ENCODE results near the gene TIGAR.

The TIGAR gene

GRCh38 chr12:4353785-4354208 is 32.8 kb downstream of the TIGAR start:
- TF ChIP-seq GATA3 (IDR thresholded peaks at IDR 0.05; ENCODE audit: low read depth, low read length): no peak
- no peak for TF ChIP-seq GATA2 (IDR thresholded peaks at IDR 0.05; ENCODE audit: low read depth, low read length)

- no peak for TF ChIP-seq GATA2 (IDR thresholded peaks at IDR 0.05; ENCODE audit: low read depth, low read length)
- no peak for TF ChIP-seq GATA3 (IDR thresholded peaks at IDR 0.05; ENCODE audit: low read depth, low read length)
Observed at GRCh38 chr12:4355156-4356040, 34.4 kb downstream of the TIGAR start.

GRCh38 chr12:4356041-4356327 is 35.0 kb downstream of the TIGAR start:
- TF ChIP-seq GATA2 (IDR thresholded peaks at IDR 0.05; ENCODE audit: low read depth, low read length) (no peak), GATA3 (IDR thresholded peaks at IDR 0.05; ENCODE audit: low read depth, low read length) (no peak)

- no peak for TF ChIP-seq GATA2 (IDR thresholded peaks at IDR 0.05; ENCODE audit: low read depth, low read length)
- TF ChIP-seq GATA3 (IDR thresholded peaks at IDR 0.05; ENCODE audit: low read depth, low read length): no peak
Observed at GRCh38 chr12:4366090-4366489, 45.1 kb downstream of the TIGAR start.

GRCh38 chr12:4369548-4369947 is 48.5 kb downstream of the TIGAR start:
- TF ChIP-seq GATA3 (IDR thresholded peaks at IDR 0.05; ENCODE audit: low read depth, low read length) (no peak), GATA2 (IDR thresholded peaks at IDR 0.05; ENCODE audit: low read depth, low read length) (no peak)

GRCh38 chr12:4370265-4370664 is 49.3 kb downstream of the TIGAR start:
- TF ChIP-seq GATA3 (IDR thresholded peaks at IDR 0.05; ENCODE audit: low read depth, low read length) (no peak), GATA2 (IDR thresholded peaks at IDR 0.05; ENCODE audit: low read depth, low read length) (no peak)

- TF ChIP-seq GATA2 (IDR thresholded peaks at IDR 0.05; ENCODE audit: low read depth, low read length) (no peak), GATA3 (IDR thresholded peaks at IDR 0.05; ENCODE audit: low read depth, low read length) (no peak)
Observed at GRCh38 chr12:4372653-4373052, 51.6 kb downstream of the TIGAR start.

- TF ChIP-seq GATA3 (IDR thresholded peaks at IDR 0.05; ENCODE audit: low read depth, low read length) (no peak), GATA2 (IDR thresholded peaks at IDR 0.05; ENCODE audit: low read depth, low read length) (no peak)
Observed at GRCh38 chr12:4375449-4375848, 54.4 kb downstream of the TIGAR start.

GRCh38 chr12:4378772-4379171 is 57.8 kb downstream of the TIGAR start:
- TF ChIP-seq GATA3 (IDR thresholded peaks at IDR 0.05; ENCODE audit: low read depth, low read length): no peak
- TF ChIP-seq GATA2 (IDR thresholded peaks at IDR 0.05; ENCODE audit: low read depth, low read length): no peak

GRCh38 chr12:4379405-4379804 is 58.4 kb downstream of the TIGAR start, which contains the start of gene FGF23:
FGF23 (minus strand) TSS chr12:4379712; CDS start chr12:4379582, 130 bp downstream.
- no peak for TF ChIP-seq GATA2 (IDR thresholded peaks at IDR 0.05; ENCODE audit: low read depth, low read length)
- no peak for TF ChIP-seq GATA3 (IDR thresholded peaks at IDR 0.05; ENCODE audit: low read depth, low read length)

- no peak for TF ChIP-seq GATA3 (IDR thresholded peaks at IDR 0.05; ENCODE audit: low read depth, low read length)
- no peak for TF ChIP-seq GATA2 (IDR thresholded peaks at IDR 0.05; ENCODE audit: low read depth, low read length)
Observed at GRCh38 chr12:4380332-4380731, 59.3 kb downstream of the TIGAR start.

GRCh38 chr12:4383304-4383865 is 62.4 kb downstream of the TIGAR start:
- no peak for TF ChIP-seq GATA2 (IDR thresholded peaks at IDR 0.05; ENCODE audit: low read depth, low read length)

- no peak for TF ChIP-seq GATA3 (IDR thresholded peaks at IDR 0.05; ENCODE audit: low read depth, low read length)
- no peak for TF ChIP-seq GATA2 (IDR thresholded peaks at IDR 0.05; ENCODE audit: low read depth, low read length)
Observed at GRCh38 chr12:4386801-4387200, 65.8 kb downstream of the TIGAR start.

GRCh38 chr12:4387607-4388006 is 66.6 kb downstream of the TIGAR start:
- TF ChIP-seq GATA2 (IDR thresholded peaks at IDR 0.05; ENCODE audit: low read depth, low read length) (no peak), GATA3 (IDR thresholded peaks at IDR 0.05; ENCODE audit: low read depth, low read length) (no peak)

- TF ChIP-seq GATA2 (IDR thresholded peaks at IDR 0.05; ENCODE audit: low read depth, low read length) (no peak), GATA3 (IDR thresholded peaks at IDR 0.05; ENCODE audit: low read depth, low read length) (no peak)
Observed at GRCh38 chr12:4388032-4388431, 67.0 kb downstream of the TIGAR start.

Measured in SH-SY5Y (cell line).